Endothelial cell of umbilical vein (primary cell): ENCODE measurements around the gene GMNN.
"Not testable (repeated sequence)": the region's sequence is repeated elsewhere in the genome, so short reads cannot be mapped to it uniquely, and the experiment has no call there.

Experiments used
- CTCF ChIP-seq, 2 donors: IDR thresholded peaks; 1 replicate in 1 of 2; 2 replicates in 1 of 2; pipeline ENCODE4 v1.5.1; 2011; ENCODE audit warnings: low read length in 2 of 2, mild to moderate bottlenecking in 2 of 2, moderate library complexity in 2 of 2, control low read depth in 1 of 2, inconsistent platforms in 1 of 2, low read depth in 1 of 2; ENCODE audit not compliant: insufficient read depth in 1 of 2; ENCODE audit errors: extremely low read depth in 1 of 2
- EZH2 ChIP-seq: IDR thresholded peaks from 2 replicates; pipeline ENCODE4 v1.6.1; 2012; ENCODE audit warnings: borderline replicate concordance, low read depth, mild to moderate bottlenecking, moderate library complexity, low read length, inconsistent platforms; ENCODE audit not compliant: severe bottlenecking
- FOS ChIP-seq: IDR thresholded peaks from 2 replicates; pipeline ENCODE4 v1.6.1; 2011; ENCODE audit warnings: mild to moderate bottlenecking, low read length, moderate library complexity, borderline replicate concordance; ENCODE audit not compliant: insufficient read depth
- GATA2 ChIP-seq: IDR thresholded peaks from 2 replicates; pipeline ENCODE4 v1.7.0; 2011; ENCODE audit warnings: low read depth, mild to moderate bottlenecking, moderate library complexity, mixed read lengths, low read length; ENCODE audit not compliant: insufficient read length, insufficient read depth
- JUN ChIP-seq: IDR thresholded peaks from 2 replicates; pipeline ENCODE4 v1.6.1; 2011; ENCODE audit warnings: borderline replicate concordance, low read depth; ENCODE audit not compliant: insufficient read length, insufficient read depth
- MAX ChIP-seq: IDR thresholded peaks from 2 replicates; pipeline ENCODE4 v1.6.1; 2011; ENCODE audit not compliant: insufficient read depth, insufficient read length
- POLR2A ChIP-seq: IDR thresholded peaks from 2 replicates; pipeline ENCODE4 v1.6.1; 2012; ENCODE audit warnings: low read depth, mild to moderate bottlenecking, control low read depth, low read length
- POLR2AphosphoS5 ChIP-seq: IDR thresholded peaks from 2 replicates; pipeline ENCODE4 v1.6.1; 2012; ENCODE audit warnings: low read depth, mild to moderate bottlenecking, control low read depth, low read length, moderate library complexity; ENCODE audit not compliant: insufficient read depth

GRCh38 chr6:24754378-24754777 lies 20.4 kb upstream of the GMNN start:
- TF ChIP-seq CTCF (IDR thresholded peaks at IDR 0.05; ENCODE audit: extremely low read depth in 1 of 2, insufficient read depth in 1 of 2, low read depth in 1 of 2, low read length in 2 of 2); EZH2; POLR2A; POLR2AphosphoS5; MAX; JUN; GATA2; FOS: not testable (repeated sequence)
